ENCODE data around the gene CDHR5. TPM values are rescaled to one million over a fixed set of nuclear protein-coding genes. Genes with fewer than 3 reads are reported as not detected.

CDHR5 gene
- total and polyA plus RNA-seq, 2 donors (not counting 1 experiment from before 2014, with no cell fraction given), result not detected

GRCh38 chr11:568306-569157 lies 56.2 kb downstream of the CDHR5 start:
- Histone ChIP-seq H3K27me3 (ENCODE audit: control insufficient read depth, insufficient read depth, low read length) (no peaks in the 10 kb centered on the region), H3K79me2 (ENCODE audit: control insufficient read depth, insufficient read depth, low read length) (peaks cover 4% of the 10 kb centered on the region), H3K4me1 (ENCODE audit: control insufficient read depth, extremely low read depth, insufficient read depth, low read length) (peaks cover 2% of the 10 kb centered on the region), H3K9me3 (ENCODE audit: control insufficient read depth, insufficient read depth, low read depth, low read length) (no peaks in the 10 kb centered on the region), H3K4me3 (replicated peaks in 1 of 4; ENCODE audit: control extremely low read depth in 1 of 4, insufficient read depth in 1 of 4, low read depth in 3 of 4, low read length in 4 of 4) (peak overlapping the region; percentile 51 to 65 (median 57)), H3K36me3 (ENCODE audit: control insufficient read depth, insufficient read depth, low read length) (no peaks in the 10 kb centered on the region), H3K9ac (ENCODE audit: insufficient read depth, low read length) (peak overlapping the region; percentile 76), H3K27ac (ENCODE audit: insufficient read depth, low read length) (peak overlapping the region; percentile 57), H3K4me2 (ENCODE audit: extremely low read depth, insufficient read depth, low read length) (peak overlapping the region; percentile 75), H4K20me1 (ENCODE audit: control insufficient read depth, extremely low read depth, insufficient read depth, low read length) (no peaks in the 10 kb centered on the region), H2AFZ (ENCODE audit: low read length) (no peak overlapping the region)
- peak; percentile 84 for DNase-seq (ENCODE audit: low read depth in 2 of 2)
- no peak for TF ChIP-seq EZH2 (IDR thresholded peaks at IDR 0.05; ENCODE audit: low read length, missing control alignments)
- TF ChIP-seq CTCF (conservative IDR thresholded peaks at IDR 0.05 in 1 of 2, IDR thresholded peaks at IDR 0.05 in 1 of 2; ENCODE audit: low read depth in 1 of 2, low read length in 2 of 2), result no peak

GRCh38 chr11:567629-568292 lies 57.0 kb downstream of the CDHR5 start:
- H2AFZ ChIP-seq (ENCODE audit: low read length), result no peak overlapping the region
- H3K9me3 ChIP-seq (ENCODE audit: control insufficient read depth, insufficient read depth, low read depth, low read length), result no peaks in the 10 kb centered on the region
- H3K27ac ChIP-seq (ENCODE audit: insufficient read depth, low read length), result no peak overlapping the region

More at GRCh38 chr11:567629-568292, 57.0 kb downstream of the CDHR5 start:
- peak overlapping the region; percentile 28 to 60 (median 57) for H3K4me3 ChIP-seq (replicated peaks in 1 of 4; ENCODE audit: control extremely low read depth in 1 of 4, insufficient read depth in 1 of 4, low read depth in 3 of 4, low read length in 4 of 4)
- DNase-seq (ENCODE audit: low read depth in 2 of 2), result no peak
- peak overlapping the region; percentile 75 for H3K4me2 ChIP-seq (ENCODE audit: extremely low read depth, insufficient read depth, low read length)
- H3K27me3 ChIP-seq (ENCODE audit: control insufficient read depth, insufficient read depth, low read length), result no peaks in the 10 kb centered on the region
- H4K20me1 ChIP-seq (ENCODE audit: control insufficient read depth, extremely low read depth, insufficient read depth, low read length), result no peaks in the 10 kb centered on the region
- H3K4me1 ChIP-seq (ENCODE audit: control insufficient read depth, extremely low read depth, insufficient read depth, low read length), result peaks cover 2% of the 10 kb centered on the region
- no peaks in the 10 kb centered on the region for H3K36me3 ChIP-seq (ENCODE audit: control insufficient read depth, insufficient read depth, low read length)
- peaks cover 4% of the 10 kb centered on the region for H3K79me2 ChIP-seq (ENCODE audit: control insufficient read depth, insufficient read depth, low read length)
- peak overlapping the region; percentile 73 for H3K9ac ChIP-seq (ENCODE audit: insufficient read depth, low read length)
- no peak for TF ChIP-seq EZH2 (IDR thresholded peaks at IDR 0.05; ENCODE audit: low read length, missing control alignments)
- TF ChIP-seq CTCF (conservative IDR thresholded peaks at IDR 0.05 in 1 of 2, IDR thresholded peaks at IDR 0.05 in 1 of 2; ENCODE audit: low read depth in 1 of 2, low read length in 2 of 2), result no peak

All from fibroblast of lung (primary cell).